T47D (cell line): ENCODE data around the gene TTC39B.
"Not testable (repeated sequence)": the region's sequence is repeated elsewhere in the genome, so short reads cannot be mapped to it uniquely, and the experiment has no call there.

Source experiments
- DNase-seq, 2 experiments: peaks; one replicate each; pipeline versions ENCODE4 v3.0.0 to v3.0.0-alpha.2; 2011 to 2012; ENCODE audit warnings: low read depth in 1 of 2, low spot score in 1 of 2
- JUND ChIP-seq: IDR thresholded peaks from 2 replicates; pipeline ENCODE4 v1.6.1; 2012; ENCODE audit warnings: low read depth
- in situ Hi-C: cut with HindIII; loops from 2 replicates; pipeline ENCODE4 v1.10.0; 2016; ENCODE audit warnings: low sequenced_read_pairs, low pct_unique_long_range_greater_than_20kb

The TTC39B gene

GRCh38 chr9:15306757-15307522, at the start of gene TTC39B:
TSS of gene TTC39B (minus strand) at chr9:15307216. CDS start at chr9:15307125, 91 bp downstream.
- TF ChIP-seq JUND = no peak
- DNase-seq = peak; percentile 62 to 94
- in situ Hi-C loops = no loop called here

- no peak for DNase-seq
- TF ChIP-seq JUND = no peak
- in situ Hi-C loops = no loop called here
Observed at GRCh38 chr9:15355669-15356068, 48.7 kb upstream of the TTC39B start.

GRCh38 chr9:15354713-15355112, 47.7 kb upstream of the TTC39B start:
- DNase-seq = no peak
- in situ Hi-C loops = no loop called here
- no peak for TF ChIP-seq JUND

GRCh38 chr9:15353892-15354291, 46.9 kb upstream of the TTC39B start:
- no peak for TF ChIP-seq JUND
- in situ Hi-C loops = no loop called here
- DNase-seq = no peak

GRCh38 chr9:15352306-15352705, 45.3 kb upstream of the TTC39B start:
- in situ Hi-C loops = no loop called here
- peak in 1 of 2 experiments; percentile 84 for DNase-seq
- TF ChIP-seq JUND = no peak

GRCh38 chr9:15349892-15350761, 43.1 kb upstream of the TTC39B start:
- in situ Hi-C loops = no loop called here
- DNase-seq = peak in 1 of 2 experiments; percentile 8
- no peak for TF ChIP-seq JUND

- in situ Hi-C loops = no loop called here
- no peak for DNase-seq
- no peak for TF ChIP-seq JUND
Observed at GRCh38 chr9:15346837-15347236, 39.8 kb upstream of the TTC39B start.

- DNase-seq = no peak
- in situ Hi-C loops = no loop called here
- TF ChIP-seq JUND = no peak
Observed at GRCh38 chr9:15344191-15344590, 37.2 kb upstream of the TTC39B start.

GRCh38 chr9:15333376-15333881, 26.4 kb upstream of the TTC39B start:
- in situ Hi-C loops = no loop called here
- no peak for DNase-seq
- TF ChIP-seq JUND = no peak

GRCh38 chr9:15332939-15333338, 25.9 kb upstream of the TTC39B start:
- in situ Hi-C loops = no loop called here
- TF ChIP-seq JUND = no peak
- no peak for DNase-seq

- no peak for DNase-seq
Observed at GRCh38 chr9:15329539-15330109, 22.6 kb upstream of the TTC39B start.

GRCh38 chr9:15328946-15329345, 21.9 kb upstream of the TTC39B start:
- in situ Hi-C loops = no loop called here
- no peak for DNase-seq
- TF ChIP-seq JUND = no peak

More at GRCh38 chr9:15329539-15330109, 22.6 kb upstream of the TTC39B start:
- in situ Hi-C loops = no loop called here
- no peak for TF ChIP-seq JUND

- DNase-seq, in situ Hi-C loops: not testable (repeated sequence)
Observed at GRCh38 chr9:15322695-15323094, 15.7 kb upstream of the TTC39B start.

- in situ Hi-C loops = not testable (repeated sequence)
Observed at GRCh38 chr9:15319661-15320060, 12.6 kb upstream of the TTC39B start.

More at GRCh38 chr9:15319661-15320060, 12.6 kb upstream of the TTC39B start:
- DNase-seq = not testable (repeated sequence)
